ENCODE data around the gene NKAIN1. TPM values are rescaled to one million over a fixed set of nuclear protein-coding genes. Genes with fewer than 3 reads are reported as not detected.
"Not testable (repeated sequence)": the region's sequence is repeated elsewhere in the genome, so short reads cannot be mapped to it uniquely, and the experiment has no call there.

Gene NKAIN1
- total RNA-seq (2014; rRNA removed; shearing (Covaris generic)) (not detected in 2 replicates), total RNA-seq (2022) (not detected in 2 replicates), Bru-seq, nascent RNA (percentile 9 among the genes with signal in this experiment), BruChase-seq, experiment 1, labeled RNA remaining after a 6-hour chase (percentile 13 among the genes with signal in this experiment), BruChase-seq, experiment 2, labeled RNA remaining after a 2-hour chase (percentile 7 among the genes with signal in this experiment)
- long read RNA-seq: 0 reads

- Histone ChIP-seq H3K79me2 (ENCODE audit: insufficient read depth, low read depth, low read length) (no peaks in the 10 kb centered on the region), H3K36me3 (ENCODE audit: insufficient read depth, low read length) (no peaks in the 10 kb centered on the region), H2AFZ (ENCODE audit: low read length) (no peak within 1 kb of the TSS), H3K4me1 (ENCODE audit: insufficient read depth, low read length, poor library complexity, severe bottlenecking) (peaks cover 6% of the 10 kb centered on the region), H3K9me3 (ENCODE audit: low read length) (no peaks in the 10 kb centered on the region), H3K9me2 (ENCODE audit: insufficient read depth, low read length) (no peaks in the 10 kb centered on the region), H3K27ac (ENCODE audit: low read depth, low read length, poor library complexity, severe bottlenecking) (no peak within 1 kb of the TSS), H4K20me1 (ENCODE audit: insufficient read depth, low read length) (no peaks in the 10 kb centered on the region), H3K4me2 (ENCODE audit: low read length) (no peak within 1 kb of the TSS), H3K4me3 (ENCODE audit: low read depth, low read length, poor library complexity, severe bottlenecking) (no peak within 1 kb of the TSS)
- no TSS peak for BruUV-seq (replicated peaks)
- POLR2A ChIA-PET: no interaction called here
- intact Hi-C loops (cut with micrococcal nuclease; ENCODE audit: unreplicated experiment): no loop called here
- TF ChIP-seq EZH2phosphoT487 (IDR thresholded peaks at IDR 0.05; ENCODE audit: borderline replicate concordance, low read depth, low read length): no peak
- CTCF ChIA-PET (ENCODE audit: unreplicated experiment): no interaction called here
- DNase-seq (ENCODE audit: low spot score): no peak
Observed at GRCh38 chr1:31239653-31240241, at the start of gene NKAIN1. Gene NKAIN1, minus strand, starts transcription at chr1:31239887. Its CDS starts 340 bp downstream, at chr1:31239547.

DNA sequence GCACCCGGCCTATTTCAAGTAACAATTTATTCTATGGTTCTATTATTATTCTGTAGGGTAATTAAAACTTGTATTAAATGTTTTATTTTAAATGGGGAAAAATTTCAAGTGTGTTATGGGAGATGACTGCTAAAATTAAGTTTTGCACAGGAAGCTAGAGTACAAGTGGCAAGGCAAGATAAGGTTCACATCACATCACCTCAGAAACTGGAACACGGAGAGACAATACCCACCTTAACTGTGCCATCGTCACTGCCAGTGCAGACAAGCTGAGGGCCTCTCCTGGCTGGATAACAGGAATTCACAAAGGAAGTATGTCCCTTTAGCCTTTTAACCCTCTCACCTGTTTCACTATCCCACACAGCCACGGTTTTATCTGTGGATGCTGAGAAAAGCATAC is 49.3 kb upstream of the NKAIN1 start:
- DNase-seq (ENCODE audit: low spot score): no peak
- no TSS peak for BruUV-seq (replicated peaks)
- intact Hi-C loops (cut with micrococcal nuclease; ENCODE audit: unreplicated experiment): no loop called here
- Histone ChIP-seq H3K4me3 (ENCODE audit: low read depth, low read length, poor library complexity, severe bottlenecking) (no peak overlapping the region), H3K9me2 (ENCODE audit: insufficient read depth, low read length) (no peaks in the 10 kb centered on the region), H2AFZ (ENCODE audit: low read length) (no peak overlapping the region), H3K4me1 (ENCODE audit: insufficient read depth, low read length, poor library complexity, severe bottlenecking) (no peaks in the 10 kb centered on the region), H3K4me2 (ENCODE audit: low read length) (no peak overlapping the region), H3K27ac (ENCODE audit: low read depth, low read length, poor library complexity, severe bottlenecking) (no peak overlapping the region), H3K79me2 (ENCODE audit: insufficient read depth, low read depth, low read length) (peaks cover 21% of the 10 kb centered on the region), H3K9me3 (ENCODE audit: low read length) (no peaks in the 10 kb centered on the region), H4K20me1 (ENCODE audit: insufficient read depth, low read length) (0 out of 2 replicates have a peak, but pooled peaks cover 4% of the 10 kb centered on the region), H3K36me3 (ENCODE audit: insufficient read depth, low read length) (peaks cover 95% of the 10 kb centered on the region)
- TF ChIP-seq CTCF (conservative IDR thresholded peaks at IDR 0.05; ENCODE audit: low read length) (no peak), EZH2phosphoT487 (IDR thresholded peaks at IDR 0.05; ENCODE audit: borderline replicate concordance, low read depth, low read length) (no peak)
- ChIA-PET POLR2A (no interaction called here), CTCF (ENCODE audit: unreplicated experiment) (no interaction called here)

DNA sequence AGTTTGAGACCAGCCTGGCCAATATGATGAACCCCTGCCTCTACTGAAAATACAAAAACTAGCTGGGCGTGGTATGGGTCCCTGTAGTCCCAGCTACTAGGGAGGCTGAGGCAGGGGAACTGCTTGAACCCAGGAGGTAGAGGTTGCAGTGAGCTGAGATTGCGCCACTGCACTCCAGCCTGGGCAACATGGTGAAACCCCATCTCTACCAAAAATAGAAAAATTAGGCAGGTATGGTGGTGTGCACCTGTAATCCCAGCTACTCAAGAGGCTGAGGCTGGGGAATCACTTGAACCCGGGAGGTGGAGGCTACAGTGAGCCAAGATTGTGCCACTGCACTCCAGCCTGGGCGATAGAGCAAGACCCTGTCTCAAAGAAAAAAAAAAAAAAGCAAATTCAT is 48.1 kb upstream of the NKAIN1 start:
- H3K27ac ChIP-seq (ENCODE audit: low read depth, low read length, poor library complexity, severe bottlenecking); H3K4me3 ChIP-seq (ENCODE audit: low read depth, low read length, poor library complexity, severe bottlenecking); BruUV-seq (replicated peaks); POLR2A ChIA-PET; H3K9me2 ChIP-seq (ENCODE audit: insufficient read depth, low read length); DNase-seq (ENCODE audit: low spot score); H3K4me1 ChIP-seq (ENCODE audit: insufficient read depth, low read length, poor library complexity, severe bottlenecking); H2AFZ ChIP-seq (ENCODE audit: low read length); intact Hi-C loops (cut with micrococcal nuclease; ENCODE audit: unreplicated experiment); H4K20me1 ChIP-seq (ENCODE audit: insufficient read depth, low read length); H3K4me2 ChIP-seq (ENCODE audit: low read length); CTCF ChIA-PET (ENCODE audit: unreplicated experiment); H3K9me3 ChIP-seq (ENCODE audit: low read length); H3K79me2 ChIP-seq (ENCODE audit: insufficient read depth, low read depth, low read length): not testable (repeated sequence)
- H3K36me3 ChIP-seq (ENCODE audit: insufficient read depth, low read length): peaks cover 95% of the 10 kb centered on the region

GRCh38 chr1:31282426-31282825 is 42.7 kb upstream of the NKAIN1 start:
- POLR2A ChIA-PET: interaction anchor here (0.7 to 1.6 kb wide), 2 partner anchors 15 to 18 kb away, joined by 3 to 4 read pairs; no protein-coding TSS in a partner anchor
- H3K36me3 ChIP-seq (ENCODE audit: insufficient read depth, low read length): peaks cover 98% of the 10 kb centered on the region

More at GRCh38 chr1:31282426-31282825, 42.7 kb upstream of the NKAIN1 start:
- H3K9me3 ChIP-seq (ENCODE audit: low read length); intact Hi-C loops (cut with micrococcal nuclease; ENCODE audit: unreplicated experiment); DNase-seq (ENCODE audit: low spot score); H3K9me2 ChIP-seq (ENCODE audit: insufficient read depth, low read length); H2AFZ ChIP-seq (ENCODE audit: low read length); H3K4me3 ChIP-seq (ENCODE audit: low read depth, low read length, poor library complexity, severe bottlenecking); BruUV-seq (replicated peaks); H3K27ac ChIP-seq (ENCODE audit: low read depth, low read length, poor library complexity, severe bottlenecking); H4K20me1 ChIP-seq (ENCODE audit: insufficient read depth, low read length); H3K4me2 ChIP-seq (ENCODE audit: low read length); H3K4me1 ChIP-seq (ENCODE audit: insufficient read depth, low read length, poor library complexity, severe bottlenecking); H3K79me2 ChIP-seq (ENCODE audit: insufficient read depth, low read depth, low read length): not testable (repeated sequence)
- CTCF ChIA-PET (ENCODE audit: unreplicated experiment): interaction anchor here (0.6 kb wide), 1 partner anchor 146 kb away, joined by 3 read pairs; no protein-coding TSS in a partner anchor

Data from OCI-LY7 (cell line).